Heart right ventricle (tissue), 16 donors: Measurements from ENCODE around the gene CDKN2B-AS1. TPM values are rescaled to one million over a fixed set of nuclear protein-coding genes. Genes with fewer than 3 reads are reported as not detected.

ENCODE experiments used
- ATAC-seq, 8 donors: fragments of 200-7000 bp; cut with Tn5 transposase; one replicate each; pipeline ENCODE4 v1.9.1; 2020; ENCODE audit warnings: mild to moderate bottlenecking in 8 of 8, moderate library complexity in 8 of 8, moderate number of reproducible peaks in 1 of 8
- DNase-seq, 2 donors: peaks; one replicate each; pipeline ENCODE4 v3.0.0-alpha.2; 2020
- H3K27ac ChIP-seq, 10 donors: fragments of 200-600 bp; sonication (generic) in 2 of 10; one replicate each; pipeline versions ENCODE4 v1.5.0 to v1.8.0; 2020 to 2022; ENCODE audit warnings: mild to moderate bottlenecking in 3 of 10
- H3K27me3 ChIP-seq, 7 donors: fragments of 200-600 bp; one replicate each; pipeline ENCODE4 v1.8.0; 2021 to 2022; ENCODE audit warnings: mild to moderate bottlenecking in 2 of 7
- H3K36me3 ChIP-seq, 9 donors: fragments of 200-600 bp; sonication (generic) in 1 of 9; one replicate each; pipeline versions ENCODE4 v1.5.0 to v1.8.0; 2020 to 2022; ENCODE audit warnings: mild to moderate bottlenecking in 2 of 9
- H3K4me1 ChIP-seq, 9 donors: fragments of 200-600 bp; sonication (generic) in 1 of 9; one replicate each; pipeline versions ENCODE4 v1.5.0 to v1.8.0; 2020 to 2022; ENCODE audit warnings: mild to moderate bottlenecking in 4 of 9
- H3K4me3 ChIP-seq, 10 donors: fragments of 200-600 bp; sonication (generic) in 2 of 10; one replicate each; pipeline versions ENCODE4 v1.5.0 to v1.8.0; 2020 to 2022; ENCODE audit warnings: mild to moderate bottlenecking in 7 of 10, moderate library complexity in 2 of 10
- H3K9me3 ChIP-seq, 11 donors: fragments of 200-600 bp in 10 of 11; sonication (generic) in 2 of 11; one replicate each; pipeline versions ENCODE4 v1.5.0 to v1.8.0; 2013 to 2022; ENCODE audit warnings: mild to moderate bottlenecking in 2 of 11, control low read depth in 1 of 11, moderate library complexity in 1 of 11
- CTCF ChIP-seq, 9 donors: fragments of 200-600 bp; sonication (generic) in 2 of 9; IDR thresholded peaks; one replicate each; pipeline versions ENCODE4 v1.5.0 to v1.8.0; 2021 to 2022; ENCODE audit warnings: antibody characterized with exemption in 9 of 9, mild to moderate bottlenecking in 5 of 9, moderate library complexity in 1 of 9
- WGBS, 2 donors: extraction: QIAGEN DNeasy Blood & Tissue Kit; methylation state at CpG; one replicate each; pipeline ENCODE4 v1.1.7; 2013; ENCODE audit warnings: inconsistent platforms in 1 of 2; 5-methylcytosine and 5-hydroxymethylcytosine counted together
- intact Hi-C, 10 donors: fragments of 100-400 bp; cut with DNase I; formaldehyde crosslinking; loops; one replicate each; pipeline versions ENCODE4 v1.11.1 to v1.14.2; 2022
- polyA plus RNA-seq, 2 donors: library from polyadenylated mRNA; stranded (reverse); fragments of 200-250 nt; gene quantifications; one replicate each; pipeline ENCODE4 v1.2.3, GENCODE V29; 2013
- total RNA-seq, 10 donors: library from RNA; stranded (reverse); fragmentation: NEBNext Ultra II Directional in 3 of 10; extraction: Animal tissue kit (Norgen Biotek cat#: 25700) in 3 of 10; gene quantifications; one replicate each; pipeline versions ENCODE4 v1.2.1 to v1.2.4, GENCODE V29; 2021 to 2023
- donor health status: Arrhythmogenic right ventricular cardiomyopathy.
- donor health status: ischemic (EF 13 %, LVEDD 7.1; RV severe dilation, severe dysfunction).
- donor health status: healthy with polysubstance abuse.
- donor health status: DM: no; HTN: yes; CAD: no.
- donor health status: DM: no; HTN: no; CAD: no.
- donor health status: ischemic (EF 25% LVEDD 6.9; RV normal size, moderate dysfunction).
- donor health status: ischemic (EF 25% LVEDD 5.7; RV mildly dilated, moderate dysfunction).
- donor health status: healthy.
- donor health status: DM: yes; HTN: yes; CAD: no.
- donor health status: Ischemic cardiomyopathy.
- donor health status: ischemic (EF 35%, LVEDD 5.7; RV mildly dilated, moderate dysfunction).
- donor health status: nonischemic (EF 11% LVEDD 7.7; RV severe dilation, severe dysfunction).
- donor health status: DM: yes; HTN: yes; CAD: no.
- donor health status: PGD.
- donor health status: ischemic (EF 29% LVEDD 5.4; RV normal size, mild dysfunction).
- donor health status: nonischemic (EF 23%, LVEDD 6.1; RV moderate dilation, normal function).

The CDKN2B-AS1 gene
- total and polyA plus RNA-seq, 12 donors, result 0.14 to 0.45 (median 0.30) TPM; not detected in 9

- ATAC-seq, result no peak
- no peaks in the 10 kb centered on the region for H3K36me3 ChIP-seq
- intact Hi-C loops, result no loop called here
Observed at GRCh38 chr9:22029231-22029630, 34.6 kb downstream of the CDKN2B-AS1 start.

GRCh38 chr9:22030101-22030598 is 35.6 kb downstream of the CDKN2B-AS1 start:
- DNase-seq (no peak), ATAC-seq (peak in 3 of 8 donors; percentile 22 to 74 (median 53))
- Histone ChIP-seq H3K4me3 (no peak overlapping the region), H3K4me1 (peaks cover 0 to 16% (median 0%) of the 10 kb centered on the region in 9 donors), H3K27me3 (no peaks in the 10 kb centered on the region), H3K36me3 (no peaks in the 10 kb centered on the region), H3K9me3 (no peaks in the 10 kb centered on the region), H3K27ac (peak overlapping the region in 1 of 10 donors; percentile 45)
- TF ChIP-seq CTCF (IDR thresholded peaks at IDR 0.05), result no peak
- 44 to 55% methylated on average over 1 of the region's 1 CpG for WGBS, 2 donors
- intact Hi-C loops, result loop anchor here in 6 of 10 donors (10.0 kb wide), 2 partner anchors 205 to 215 kb away; no protein-coding TSS in a partner anchor

More at GRCh38 chr9:22029231-22029630, 34.6 kb downstream of the CDKN2B-AS1 start:
- Histone ChIP-seq H3K4me1 (peaks cover 0 to 16% (median 0%) of the 10 kb centered on the region in 9 donors), H3K27ac (no peak overlapping the region), H3K27me3 (no peaks in the 10 kb centered on the region), H3K4me3 (no peak overlapping the region), H3K9me3 (no peaks in the 10 kb centered on the region)
- WGBS, 2 donors, result 63 to 73% methylated on average over 4 of the region's 4 CpGs
- DNase-seq, result no peak
- TF ChIP-seq CTCF (IDR thresholded peaks at IDR 0.05), result no peak

DNA sequence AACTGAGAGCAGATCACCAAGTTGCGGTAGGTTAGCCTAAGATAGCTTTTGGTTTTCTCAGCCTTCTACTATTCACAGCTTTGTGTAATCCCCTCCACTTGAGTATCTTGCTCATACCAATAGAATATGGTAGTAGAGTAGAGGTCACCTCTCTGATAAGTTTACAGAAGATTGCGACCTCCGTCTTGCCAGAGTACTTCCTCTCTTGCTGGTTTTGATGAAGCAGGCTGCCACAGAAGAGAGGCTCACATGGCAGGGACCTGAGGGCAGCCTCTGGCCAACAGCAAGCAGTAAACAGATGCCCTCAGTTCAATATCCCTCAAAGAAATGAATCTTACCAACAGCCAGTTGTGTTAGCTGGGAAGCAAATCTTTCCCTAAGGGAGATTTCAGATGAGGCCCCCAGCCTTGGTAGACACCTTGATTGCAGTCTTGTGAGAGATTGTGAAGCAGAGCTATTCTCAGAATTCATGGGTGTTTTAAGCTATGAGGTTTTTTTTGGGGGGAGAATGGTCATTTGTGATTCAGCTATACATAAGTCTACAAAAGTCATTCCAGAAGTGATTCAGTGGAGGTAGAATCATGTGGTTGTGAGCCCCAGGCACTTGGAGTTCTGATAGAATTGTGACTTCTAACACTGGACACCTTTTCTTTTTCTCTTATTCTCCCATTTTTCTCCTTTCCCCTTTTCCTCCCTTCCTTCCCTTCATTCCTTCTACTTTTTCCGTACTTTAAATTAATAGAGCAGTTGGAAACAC is 37.2 kb downstream of the CDKN2B-AS1 start:
- no peak for TF ChIP-seq CTCF (IDR thresholded peaks at IDR 0.05)
- WGBS, 2 donors, result 74 to 79% methylated on average over 4 of the region's 4 CpGs
- H3K27me3 ChIP-seq, result no peaks in the 10 kb centered on the region
- intact Hi-C loops, result loop anchor here in 6 of 10 donors (10.0 kb wide), 2 partner anchors 203 to 217 kb away; no protein-coding TSS in a partner anchor
- ATAC-seq, result no peak
- no peak overlapping the region for H3K27ac ChIP-seq
- H3K9me3 ChIP-seq, result no peaks in the 10 kb centered on the region
- no peaks in the 10 kb centered on the region for H3K36me3 ChIP-seq
- H3K4me1 ChIP-seq, result peaks cover 0 to 16% (median 0%) of the 10 kb centered on the region in 9 donors
- no peak overlapping the region for H3K4me3 ChIP-seq
- DNase-seq, result no peak

- 72 to 86% methylated on average over 8 of the region's 8 CpGs for WGBS, 2 donors
- DNase-seq, result no peak
- intact Hi-C loops, result loop anchor here in 6 of 10 donors (10.0 kb wide), 2 partner anchors 202 to 218 kb away; no protein-coding TSS in a partner anchor
- H3K9me3 ChIP-seq, result no peaks in the 10 kb centered on the region
- no peak for ATAC-seq
- no peaks in the 10 kb centered on the region for H3K36me3 ChIP-seq
- peaks cover 0 to 25% (median 0%) of the 10 kb centered on the region in 9 donors for H3K4me1 ChIP-seq
- H3K27ac ChIP-seq, result no peak overlapping the region
- no peak for TF ChIP-seq CTCF (IDR thresholded peaks at IDR 0.05)
- H3K27me3 ChIP-seq, result no peaks in the 10 kb centered on the region
- H3K4me3 ChIP-seq, result no peak overlapping the region
Observed at GRCh38 chr9:22033012-22033630, 38.5 kb downstream of the CDKN2B-AS1 start.
